GM12872 (cell line): ENCODE measurements around the gene CST5.

Source experiments
- TF ChIP-seq, protein P1 (sequence below): IDR thresholded peaks from 3 replicates; pipeline ENCODE4 v1.5.1; 2011; ENCODE audit warnings: low read depth, mild to moderate bottlenecking, low read length, moderate library complexity; ENCODE audit not compliant: insufficient read depth

Gene CST5

DNA sequence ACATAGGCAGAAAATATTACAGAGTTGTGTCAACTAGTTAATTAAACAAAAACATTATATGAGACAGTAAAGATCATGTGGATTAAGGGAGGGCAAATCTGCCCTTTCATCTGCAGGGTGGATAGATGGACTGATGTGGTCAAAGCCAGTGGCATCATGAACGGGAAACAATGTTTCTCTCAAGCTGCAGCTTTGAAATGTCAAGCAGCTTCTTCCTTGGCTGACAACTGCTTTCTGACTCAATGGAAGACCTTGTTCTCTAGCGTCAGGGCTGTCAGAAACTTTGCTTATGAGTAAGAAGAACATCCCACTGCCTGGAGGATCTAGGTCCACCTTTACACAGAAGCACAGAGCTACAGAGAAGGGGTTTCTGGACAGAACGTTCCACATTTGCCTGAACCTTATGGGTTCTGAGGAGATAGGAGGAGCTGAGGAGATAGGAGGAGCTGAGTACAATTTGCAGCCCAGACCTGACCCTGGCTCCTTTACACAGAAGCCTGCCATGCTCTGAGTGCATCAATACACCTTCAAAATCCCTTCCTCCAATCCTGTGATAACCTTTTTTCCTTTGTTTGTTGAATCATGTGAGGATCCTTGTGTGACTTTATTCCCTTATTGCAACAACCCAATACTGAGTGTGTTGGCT lies 6.1 kb downstream of the CST5 start:
- TF ChIP-seq, protein P1, sequence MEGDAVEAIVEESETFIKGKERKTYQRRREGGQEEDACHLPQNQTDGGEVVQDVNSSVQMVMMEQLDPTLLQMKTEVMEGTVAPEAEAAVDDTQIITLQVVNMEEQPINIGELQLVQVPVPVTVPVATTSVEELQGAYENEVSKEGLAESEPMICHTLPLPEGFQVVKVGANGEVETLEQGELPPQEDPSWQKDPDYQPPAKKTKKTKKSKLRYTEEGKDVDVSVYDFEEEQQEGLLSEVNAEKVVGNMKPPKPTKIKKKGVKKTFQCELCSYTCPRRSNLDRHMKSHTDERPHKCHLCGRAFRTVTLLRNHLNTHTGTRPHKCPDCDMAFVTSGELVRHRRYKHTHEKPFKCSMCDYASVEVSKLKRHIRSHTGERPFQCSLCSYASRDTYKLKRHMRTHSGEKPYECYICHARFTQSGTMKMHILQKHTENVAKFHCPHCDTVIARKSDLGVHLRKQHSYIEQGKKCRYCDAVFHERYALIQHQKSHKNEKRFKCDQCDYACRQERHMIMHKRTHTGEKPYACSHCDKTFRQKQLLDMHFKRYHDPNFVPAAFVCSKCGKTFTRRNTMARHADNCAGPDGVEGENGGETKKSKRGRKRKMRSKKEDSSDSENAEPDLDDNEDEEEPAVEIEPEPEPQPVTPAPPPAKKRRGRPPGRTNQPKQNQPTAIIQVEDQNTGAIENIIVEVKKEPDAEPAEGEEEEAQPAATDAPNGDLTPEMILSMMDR = no peak

DNA sequence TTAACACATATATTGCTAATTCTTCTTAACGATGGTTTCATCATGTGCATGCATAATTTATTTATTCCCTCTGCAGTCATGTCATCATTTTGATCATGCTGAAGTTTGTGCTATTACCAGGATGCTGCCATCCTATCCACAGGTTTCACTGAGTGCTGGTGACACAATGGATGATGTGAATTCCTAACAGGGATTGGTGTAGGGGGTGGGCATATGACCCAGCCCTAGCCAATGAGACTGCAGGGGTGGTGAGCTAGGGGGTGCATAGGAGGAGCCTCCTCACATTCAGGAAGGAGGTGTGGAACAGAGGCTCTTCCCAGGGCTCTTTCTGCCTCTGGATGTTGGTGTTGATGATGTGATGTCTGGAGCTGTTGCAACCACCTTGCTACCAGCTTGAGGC lies 7.5 kb downstream of the CST5 start:
- TF ChIP-seq, protein P1 = no peak

DNA sequence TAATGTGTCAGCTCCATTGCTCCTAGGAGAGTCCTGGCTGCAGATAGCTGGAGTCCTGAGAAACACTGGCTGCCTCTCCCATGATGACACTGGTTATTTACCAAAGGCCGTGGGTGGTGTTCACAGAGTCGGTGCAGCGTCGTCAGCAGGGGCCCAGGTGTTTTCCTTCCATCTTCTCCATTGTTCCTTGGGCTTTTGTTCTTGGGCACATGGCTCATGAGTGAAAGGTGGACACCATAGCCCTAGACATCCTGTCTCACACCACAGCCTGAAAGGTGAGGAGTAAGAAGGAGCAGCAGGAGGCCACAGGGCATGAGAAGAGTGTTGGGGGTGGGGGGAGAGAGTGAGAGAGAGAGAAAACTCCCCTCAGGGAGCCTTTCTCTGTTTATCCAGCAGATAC lies 9.1 kb downstream of the CST5 start:
- TF ChIP-seq, protein P1 = no peak

DNA sequence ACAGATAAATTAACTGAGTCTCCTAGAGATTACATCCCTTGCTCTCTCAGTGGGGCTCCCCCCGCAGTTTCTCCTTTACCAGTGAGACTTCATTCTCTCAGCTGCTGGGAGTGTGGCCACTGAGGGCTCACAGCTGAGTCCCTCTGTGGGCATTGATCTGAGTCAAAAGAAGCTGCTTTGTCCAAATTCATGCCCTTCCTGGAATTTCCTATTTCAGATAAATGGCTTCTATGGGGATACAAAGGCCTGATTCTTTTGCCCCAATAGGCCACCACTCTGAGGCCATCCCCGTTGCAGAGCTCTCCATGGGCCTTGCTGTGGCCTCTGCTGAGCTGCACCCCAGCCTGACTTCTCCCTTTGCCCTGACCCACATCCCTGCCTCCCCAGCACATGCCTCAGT lies 10.0 kb downstream of the CST5 start:
- TF ChIP-seq, protein P1 = no peak

DNA sequence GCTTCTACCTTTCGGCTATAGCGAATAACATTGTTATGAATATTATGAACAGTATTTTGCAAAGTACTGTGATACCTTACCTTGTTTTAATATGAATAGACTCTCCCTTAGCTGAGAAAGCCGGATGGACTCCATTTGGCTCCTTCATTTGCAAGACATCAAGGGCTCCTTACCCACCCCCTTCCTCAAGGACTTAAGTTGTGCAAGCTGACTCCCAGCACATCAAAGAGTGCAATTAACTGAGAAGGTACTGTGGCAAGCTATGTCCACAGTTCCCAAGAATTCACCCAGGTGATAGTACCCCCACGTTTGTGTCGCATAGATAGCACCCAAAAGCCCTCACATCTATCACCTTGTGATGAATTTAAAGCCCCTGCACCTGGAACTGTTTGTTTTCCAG lies 11.2 kb downstream of the CST5 start:
- TF ChIP-seq, protein P1 = no peak

DNA sequence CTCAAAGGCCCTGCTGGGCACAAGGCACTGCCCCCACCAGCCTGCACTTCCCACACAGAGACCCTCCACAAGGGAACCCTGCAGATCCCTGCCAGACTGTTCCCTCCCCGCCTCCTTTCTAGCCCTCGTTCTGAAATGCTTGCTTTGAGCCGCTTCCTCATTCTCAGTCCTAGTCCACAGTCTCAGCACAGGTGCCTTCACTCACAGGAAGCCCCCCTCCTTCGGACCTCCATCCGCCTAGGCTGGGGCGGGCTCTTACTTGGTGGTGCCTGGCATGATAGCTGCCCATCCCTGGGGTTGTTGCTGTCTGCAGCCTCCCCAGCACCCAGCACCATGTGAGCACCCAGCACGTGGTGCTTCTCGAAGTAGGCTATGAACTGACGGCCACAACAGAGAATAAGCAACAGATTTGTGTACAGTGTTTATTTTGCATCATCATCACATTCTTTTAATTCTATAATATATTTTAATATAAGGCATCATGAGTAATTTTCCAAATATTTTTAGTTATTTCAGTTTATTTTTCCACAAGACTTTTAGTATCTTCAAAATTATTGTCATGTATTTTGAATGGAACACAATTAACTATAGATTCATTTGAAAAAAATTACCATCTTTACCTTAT lies 12.3 kb downstream of the CST5 start:
- TF ChIP-seq, protein P1 = no peak

DNA sequence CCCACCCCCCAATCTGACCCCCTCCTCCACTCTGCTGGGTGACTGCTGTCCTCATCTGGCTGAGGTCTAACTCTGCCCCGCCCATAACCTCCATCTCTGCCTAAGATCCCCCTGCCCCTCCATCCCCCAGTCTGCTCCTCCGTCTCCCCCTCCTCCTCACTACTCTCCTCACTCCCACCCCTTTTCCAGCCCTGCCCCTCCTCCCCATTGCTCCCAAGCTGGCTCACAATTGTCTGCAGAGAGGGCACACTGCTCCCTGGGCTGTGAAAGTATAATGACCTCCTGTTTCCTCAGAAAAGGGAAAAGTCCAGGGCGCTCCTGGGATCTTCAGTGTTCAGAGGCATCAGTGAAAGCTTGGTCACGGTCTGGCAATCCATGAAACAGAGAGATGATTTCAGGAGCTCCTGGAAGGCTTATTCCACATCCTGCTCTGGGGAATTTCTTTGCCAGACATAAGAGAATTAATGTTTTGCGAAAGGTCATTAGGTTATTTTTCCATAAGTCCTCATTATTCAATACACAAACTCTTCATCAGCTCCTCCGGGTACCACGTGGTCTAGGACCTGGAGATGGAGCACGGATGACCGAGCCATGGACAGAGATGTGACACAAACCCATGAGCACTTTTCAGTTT lies 21.5 kb downstream of the CST5 start:
- TF ChIP-seq, protein P1 = no peak
